Measurements from ENCODE around the gene SLC28A1.
A peak's percentile ranks its signal among the peaks of the same experiment; 100 is the strongest.
"Not testable (repeated sequence)": the region's sequence is repeated elsewhere in the genome, so short reads cannot be mapped to it uniquely, and the experiment has no call there.

Gene SLC28A1

GRCh38 chr15:84981054-84981710 lies 96.7 kb downstream of the SLC28A1 start:
- TF ChIP-seq ZNF274 (IDR thresholded peaks at IDR 0.05; ENCODE audit: low read depth, low read length): no peak
- H3K4me3 ChIP-seq (ENCODE audit: low read length): peak overlapping the region; percentile 73

GRCh38 chr15:84981711-84982300 lies 97.3 kb downstream of the SLC28A1 start, which contains the start of gene PDE8A:
PDE8A (plus strand) TSS chr15:84981856; CDS start chr15:84982163, 307 bp downstream.
- no peak for TF ChIP-seq ZNF274 (IDR thresholded peaks at IDR 0.05; ENCODE audit: low read depth, low read length)
- peak within 1 kb of the TSS; percentile 73 for H3K4me3 ChIP-seq (ENCODE audit: low read length)

- no peak for TF ChIP-seq ZNF274 (IDR thresholded peaks at IDR 0.05; ENCODE audit: low read depth, low read length)
- H3K4me3 ChIP-seq (ENCODE audit: low read length): peak overlapping the region; percentile 70
These were observed 97.9 kb downstream of the SLC28A1 start for GRCh38 chr15:84982301-84982920.

- peak overlapping the region; percentile 70 for H3K4me3 ChIP-seq (ENCODE audit: low read length)
- TF ChIP-seq ZNF274 (IDR thresholded peaks at IDR 0.05; ENCODE audit: low read depth, low read length): no peak
These were observed 98.8 kb downstream of the SLC28A1 start for GRCh38 chr15:84983294-84983693.

GRCh38 chr15:84983711-84984110 lies 99.2 kb downstream of the SLC28A1 start:
- no peak for TF ChIP-seq ZNF274 (IDR thresholded peaks at IDR 0.05; ENCODE audit: low read depth, low read length)
- peak overlapping the region; percentile 70 for H3K4me3 ChIP-seq (ENCODE audit: low read length)

GRCh38 chr15:84985158-84985557 lies 100.7 kb downstream of the SLC28A1 start:
- H3K4me3 ChIP-seq (ENCODE audit: low read length): no peak overlapping the region; the same call in 1 of the 2 replicates
- TF ChIP-seq ZNF274 (IDR thresholded peaks at IDR 0.05; ENCODE audit: low read depth, low read length): no peak

- not testable (repeated sequence) for H3K4me3 ChIP-seq (ENCODE audit: low read length)
These were observed 102.9 kb downstream of the SLC28A1 start for GRCh38 chr15:84987351-84987750.

- H3K4me3 ChIP-seq (ENCODE audit: low read length): peak overlapping the region; percentile 0; the same call in 1 of the 2 replicates
- no peak for TF ChIP-seq ZNF274 (IDR thresholded peaks at IDR 0.05; ENCODE audit: low read depth, low read length)
These were observed 103.6 kb downstream of the SLC28A1 start for GRCh38 chr15:84987949-84988624.

- no peak for TF ChIP-seq ZNF274 (IDR thresholded peaks at IDR 0.05; ENCODE audit: low read depth, low read length)
- H3K4me3 ChIP-seq (ENCODE audit: low read length): no peak overlapping the region
These were observed 104.6 kb downstream of the SLC28A1 start for GRCh38 chr15:84988909-84989644.

GRCh38 chr15:84990507-84990906 lies 106.0 kb downstream of the SLC28A1 start:
- no peak overlapping the region for H3K4me3 ChIP-seq (ENCODE audit: low read length)

GRCh38 chr15:84991014-84991712 lies 106.7 kb downstream of the SLC28A1 start:
- TF ChIP-seq ZNF274 (IDR thresholded peaks at IDR 0.05; ENCODE audit: low read depth, low read length): no peak
- no peak overlapping the region for H3K4me3 ChIP-seq (ENCODE audit: low read length)

More at GRCh38 chr15:84990507-84990906, 106.0 kb downstream of the SLC28A1 start:
- TF ChIP-seq ZNF274 (IDR thresholded peaks at IDR 0.05; ENCODE audit: low read depth, low read length): no peak

- TF ChIP-seq ZNF274 (IDR thresholded peaks at IDR 0.05; ENCODE audit: low read depth, low read length): no peak
- no peak overlapping the region for H3K4me3 ChIP-seq (ENCODE audit: low read length)
These were observed 107.9 kb downstream of the SLC28A1 start for GRCh38 chr15:84992157-84992944.
